OCI-LY7 (cell line): Measurements from ENCODE around the gene ATP5F1D. TPM values are rescaled to one million over a fixed set of nuclear protein-coding genes. Genes with fewer than 3 reads are reported as not detected.

ENCODE experiments used
- BruUV-seq: library from RNA; stranded (reverse); fragments of 400-500 nt; replicated peaks from 2 replicates; lab custom pipeline; 2021; lab: Mats Ljungman, UMichigan
- CTCF ChIA-PET: fragments of 300-600 bp; sonication (Branson Sonifier 250); formaldehyde crosslinking; loops from one replicate; lab custom pipeline; 2022; ENCODE audit warnings: antibody characterized with exemption; ENCODE audit not compliant: unreplicated experiment; lab: Charles Lee
- POLR2A ChIA-PET: fragments of 300-600 bp; sonication (Branson Sonifier 250); formaldehyde crosslinking; loops from one replicate; lab custom pipeline; 2022; ENCODE audit warnings: antibody characterized with exemption; lab: Charles Lee
- DNase-seq: peaks from one replicate; pipeline ENCODE4 v3.0.0-alpha.2; 2015; ENCODE audit warnings: low spot score
- H2AFZ ChIP-seq: fragments of 200-600 bp; sonication (generic), shearing (Covaris generic); 2 replicates; pipeline ENCODE4 v1.6.1; 2014; ENCODE audit warnings: mild to moderate bottlenecking, antibody characterized with exemption, low read length, moderate library complexity
- H3K27ac ChIP-seq: fragments of 200-600 bp; sonication (generic); 2 replicates; pipeline ENCODE4 v1.5.1; 2014; ENCODE audit warnings: mixed run types, low read depth, mild to moderate bottlenecking, moderate library complexity, low read length, inconsistent platforms; ENCODE audit not compliant: poor library complexity, severe bottlenecking
- H3K36me3 ChIP-seq: fragments of 200-600 bp; sonication (generic); 2 replicates; pipeline ENCODE4 v1.6.1; 2014; ENCODE audit warnings: mild to moderate bottlenecking, antibody characterized with exemption, low read length, moderate library complexity, mixed read lengths; ENCODE audit not compliant: insufficient read depth
- H3K4me1 ChIP-seq: fragments of 200-600 bp; sonication (generic); 2 replicates; pipeline ENCODE4 v1.5.1; 2014; ENCODE audit warnings: mild to moderate bottlenecking, low read length; ENCODE audit not compliant: insufficient read depth, poor library complexity, severe bottlenecking
- H3K4me2 ChIP-seq: fragments of 200-600 bp; sonication (generic); 2 replicates; pipeline ENCODE4 v1.6.1; 2014; ENCODE audit warnings: mild to moderate bottlenecking, low read length
- H3K4me3 ChIP-seq: fragments of 200-600 bp; sonication (generic); 2 replicates; pipeline ENCODE4 v1.5.1; 2014; ENCODE audit warnings: mild to moderate bottlenecking, low read depth, low read length; ENCODE audit not compliant: poor library complexity, severe bottlenecking
- H3K79me2 ChIP-seq: fragments of 200-600 bp; sonication (generic); 2 replicates; pipeline ENCODE4 v1.6.1; 2016; ENCODE audit warnings: low read depth, mild to moderate bottlenecking, low read length, moderate library complexity, mixed read lengths; ENCODE audit not compliant: insufficient read depth
- H3K9me2 ChIP-seq: fragments of 200-600 bp; sonication (generic); 2 replicates; pipeline ENCODE4 v1.6.1; 2016; ENCODE audit warnings: mild to moderate bottlenecking, low read length, mixed read lengths; ENCODE audit not compliant: insufficient read depth
- H3K9me3 ChIP-seq: fragments of 200-600 bp; sonication (generic); 2 replicates; pipeline ENCODE4 v1.6.1; 2014; ENCODE audit warnings: mild to moderate bottlenecking, mixed run types, low read length, mixed read lengths
- H4K20me1 ChIP-seq: fragments of 200-600 bp; sonication (generic); 2 replicates; pipeline ENCODE4 v1.6.1; 2014; ENCODE audit warnings: mild to moderate bottlenecking, antibody characterized with exemption, low read length, moderate library complexity, mixed read lengths; ENCODE audit not compliant: insufficient read depth
- CTCF ChIP-seq: fragments of 200-600 bp; sonication (generic); conservative IDR thresholded peaks from 2 replicates; pipeline ENCODE4 v1.5.1; 2014; ENCODE audit warnings: mild to moderate bottlenecking, antibody characterized with exemption, low read length, moderate library complexity, mixed read lengths
- EZH2phosphoT487 ChIP-seq: fragments of 200-600 bp; sonication (generic); IDR thresholded peaks from 2 replicates; pipeline ENCODE4 v1.6.1; 2018; ENCODE audit warnings: low read depth, borderline replicate concordance, mild to moderate bottlenecking, mixed run types, antibody characterized with exemption, low read length, moderate library complexity, mixed read lengths
- intact Hi-C: fragments of 100-400 bp; cut with micrococcal nuclease; formaldehyde crosslinking; loops from one replicate; pipeline ENCODE4 v1.10.0; 2022; ENCODE audit not compliant: unreplicated experiment
- total RNA-seq, 2 experiments: library from RNA; depleted of rRNA in 1 of 2; stranded (reverse); fragments of >200 nt in 1 of 2; shearing (Covaris generic) in 1 of 2; gene quantifications; 2 replicates each; pipeline ENCODE4 v1.2.3, GENCODE V29; 2014 to 2022

The ATP5F1D gene
- total RNA-seq, 2 experiments from 2014 or later = 51.8 to 266 TPM

DNA sequence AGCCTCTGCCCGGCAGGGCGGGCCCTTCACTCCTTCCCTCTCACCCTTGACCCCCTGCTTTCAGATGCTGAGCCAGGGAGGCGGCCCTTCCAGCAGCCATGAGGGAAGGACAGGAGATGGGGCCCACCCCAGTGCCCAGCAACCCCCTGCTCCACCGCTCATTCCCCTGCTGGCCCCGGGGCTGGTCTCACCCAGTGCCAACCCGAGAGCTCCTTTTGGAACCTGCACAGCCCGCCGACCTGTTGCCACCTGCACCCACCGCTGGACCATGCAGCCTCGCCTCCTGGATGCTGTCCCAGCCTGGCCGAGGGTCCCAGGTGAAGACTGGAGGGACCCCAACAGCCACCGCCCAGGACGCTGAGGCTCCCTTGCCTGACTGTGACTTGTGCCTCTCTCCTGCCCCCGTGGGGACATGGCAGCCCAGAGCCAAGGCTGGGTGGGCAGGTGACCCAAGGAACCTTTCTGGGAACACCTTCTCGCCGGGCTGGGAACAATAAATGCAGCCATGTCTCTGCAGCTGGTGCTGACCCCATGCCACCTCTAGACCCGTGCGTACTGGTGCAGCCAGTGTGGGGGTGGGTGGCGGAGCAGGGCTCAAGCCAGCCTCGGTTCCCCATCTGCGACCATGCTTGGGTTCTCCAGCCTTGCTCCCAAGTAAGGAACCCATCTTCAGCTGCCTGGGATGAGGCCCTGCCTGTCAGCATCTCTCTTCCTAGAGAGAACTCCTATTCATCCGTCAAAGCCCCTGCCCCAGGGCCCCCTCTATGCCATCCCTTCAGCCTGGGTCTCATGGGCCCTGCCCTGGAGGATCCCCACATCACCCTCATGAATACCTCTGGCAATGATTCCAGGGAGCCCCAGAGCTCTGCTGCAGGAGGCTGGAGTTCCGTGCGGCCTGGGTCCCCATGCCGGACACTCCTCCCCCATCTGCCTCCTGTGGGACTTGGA, 37.4 kb downstream of the ATP5F1D start:
- intact Hi-C loops = loop anchor here (1.0 to 5.0 kb wide), 2 partner anchors 93 to 158 kb away; partner anchors contain the start of gene RPS15

DNA sequence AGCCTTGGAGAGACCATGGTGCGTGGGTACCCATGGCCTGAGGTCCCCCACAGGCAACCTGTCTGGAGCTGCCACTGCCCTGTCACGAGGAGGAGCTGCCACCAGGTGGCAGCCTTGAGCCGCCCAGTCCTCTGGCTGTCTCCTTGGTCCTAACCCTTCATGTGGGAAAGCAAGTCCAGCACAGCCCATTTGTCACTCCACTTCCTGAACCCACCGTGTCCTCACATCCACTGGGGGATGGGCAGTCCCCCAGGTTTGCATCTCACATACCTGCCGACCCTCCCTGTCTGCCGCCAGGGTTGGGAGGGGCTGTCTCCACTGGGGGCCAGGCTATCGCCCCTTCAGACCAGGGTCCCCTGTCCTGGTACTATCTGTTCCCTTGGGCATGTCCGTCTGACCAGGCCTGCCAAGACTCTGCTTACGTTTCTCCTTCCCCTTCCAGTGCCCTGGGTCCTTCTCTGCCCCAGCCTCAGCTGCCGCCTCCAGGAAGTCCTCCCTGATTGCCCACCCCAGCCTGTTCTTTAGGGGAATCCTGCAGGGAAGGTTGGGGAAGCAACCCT, 38.3 kb downstream of the ATP5F1D start:
- peaks cover 17% of the 10 kb centered on the region; the same call in 1 of the 2 replicates for H3K79me2 ChIP-seq
- CTCF ChIA-PET = interaction anchor here (1.0 kb wide), 1 partner anchor 36 kb away, joined by 3 read pairs; no protein-coding TSS in a partner anchor
- H3K4me1 ChIP-seq = peaks cover 11% of the 10 kb centered on the region
- no peak overlapping the region for H3K27ac ChIP-seq
- BruUV-seq = no TSS peak
- peaks cover 53% of the 10 kb centered on the region for H3K36me3 ChIP-seq
- intact Hi-C loops = loop anchor here (1.0 to 5.0 kb wide), 2 partner anchors 92 to 157 kb away; partner anchors contain the start of gene RPS15
- no peak overlapping the region for H2AFZ ChIP-seq
- no peak overlapping the region for H3K4me3 ChIP-seq
- no peak overlapping the region for H3K4me2 ChIP-seq
- no peaks in the 10 kb centered on the region for H4K20me1 ChIP-seq
- H3K9me3 ChIP-seq = no peaks in the 10 kb centered on the region
- H3K9me2 ChIP-seq = no peaks in the 10 kb centered on the region
- DNase-seq = peak; percentile 83
- POLR2A ChIA-PET = no interaction called here
- TF ChIP-seq CTCF = peak; percentile 96
- TF ChIP-seq EZH2phosphoT487 = no peak

More for the DNA sequence above, 37.4 kb downstream of the ATP5F1D start:
- peaks cover 62% of the 10 kb centered on the region for H3K36me3 ChIP-seq
- H3K9me3 ChIP-seq = no peaks in the 10 kb centered on the region
- H4K20me1 ChIP-seq = no peaks in the 10 kb centered on the region
- ChIA-PET CTCF (interaction anchor here (1.0 kb wide), 1 partner anchor 35 kb away, joined by 3 read pairs; no protein-coding TSS in a partner anchor), POLR2A (no interaction called here)
- no TSS peak for BruUV-seq
- H3K9me2 ChIP-seq = no peaks in the 10 kb centered on the region
- H3K4me2 ChIP-seq = no peak overlapping the region
- peaks cover 19% of the 10 kb centered on the region for H3K4me1 ChIP-seq
- peaks cover 21% of the 10 kb centered on the region; the same call in 1 of the 2 replicates for H3K79me2 ChIP-seq
- no peak overlapping the region for H2AFZ ChIP-seq
- H3K27ac ChIP-seq = no peak overlapping the region
- H3K4me3 ChIP-seq = no peak overlapping the region
- no peak for DNase-seq
- TF ChIP-seq CTCF (no peak), EZH2phosphoT487 (no peak)
